ENCODE measurements around the gene MLXIPL.
"Not testable (repeated sequence)": the region's sequence is repeated elsewhere in the genome, so short reads cannot be mapped to it uniquely, and the experiment has no call there.

The MLXIPL gene, protein sequence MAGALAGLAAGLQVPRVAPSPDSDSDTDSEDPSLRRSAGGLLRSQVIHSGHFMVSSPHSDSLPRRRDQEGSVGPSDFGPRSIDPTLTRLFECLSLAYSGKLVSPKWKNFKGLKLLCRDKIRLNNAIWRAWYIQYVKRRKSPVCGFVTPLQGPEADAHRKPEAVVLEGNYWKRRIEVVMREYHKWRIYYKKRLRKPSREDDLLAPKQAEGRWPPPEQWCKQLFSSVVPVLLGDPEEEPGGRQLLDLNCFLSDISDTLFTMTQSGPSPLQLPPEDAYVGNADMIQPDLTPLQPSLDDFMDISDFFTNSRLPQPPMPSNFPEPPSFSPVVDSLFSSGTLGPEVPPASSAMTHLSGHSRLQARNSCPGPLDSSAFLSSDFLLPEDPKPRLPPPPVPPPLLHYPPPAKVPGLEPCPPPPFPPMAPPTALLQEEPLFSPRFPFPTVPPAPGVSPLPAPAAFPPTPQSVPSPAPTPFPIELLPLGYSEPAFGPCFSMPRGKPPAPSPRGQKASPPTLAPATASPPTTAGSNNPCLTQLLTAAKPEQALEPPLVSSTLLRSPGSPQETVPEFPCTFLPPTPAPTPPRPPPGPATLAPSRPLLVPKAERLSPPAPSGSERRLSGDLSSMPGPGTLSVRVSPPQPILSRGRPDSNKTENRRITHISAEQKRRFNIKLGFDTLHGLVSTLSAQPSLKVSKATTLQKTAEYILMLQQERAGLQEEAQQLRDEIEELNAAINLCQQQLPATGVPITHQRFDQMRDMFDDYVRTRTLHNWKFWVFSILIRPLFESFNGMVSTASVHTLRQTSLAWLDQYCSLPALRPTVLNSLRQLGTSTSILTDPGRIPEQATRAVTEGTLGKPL

DNA sequence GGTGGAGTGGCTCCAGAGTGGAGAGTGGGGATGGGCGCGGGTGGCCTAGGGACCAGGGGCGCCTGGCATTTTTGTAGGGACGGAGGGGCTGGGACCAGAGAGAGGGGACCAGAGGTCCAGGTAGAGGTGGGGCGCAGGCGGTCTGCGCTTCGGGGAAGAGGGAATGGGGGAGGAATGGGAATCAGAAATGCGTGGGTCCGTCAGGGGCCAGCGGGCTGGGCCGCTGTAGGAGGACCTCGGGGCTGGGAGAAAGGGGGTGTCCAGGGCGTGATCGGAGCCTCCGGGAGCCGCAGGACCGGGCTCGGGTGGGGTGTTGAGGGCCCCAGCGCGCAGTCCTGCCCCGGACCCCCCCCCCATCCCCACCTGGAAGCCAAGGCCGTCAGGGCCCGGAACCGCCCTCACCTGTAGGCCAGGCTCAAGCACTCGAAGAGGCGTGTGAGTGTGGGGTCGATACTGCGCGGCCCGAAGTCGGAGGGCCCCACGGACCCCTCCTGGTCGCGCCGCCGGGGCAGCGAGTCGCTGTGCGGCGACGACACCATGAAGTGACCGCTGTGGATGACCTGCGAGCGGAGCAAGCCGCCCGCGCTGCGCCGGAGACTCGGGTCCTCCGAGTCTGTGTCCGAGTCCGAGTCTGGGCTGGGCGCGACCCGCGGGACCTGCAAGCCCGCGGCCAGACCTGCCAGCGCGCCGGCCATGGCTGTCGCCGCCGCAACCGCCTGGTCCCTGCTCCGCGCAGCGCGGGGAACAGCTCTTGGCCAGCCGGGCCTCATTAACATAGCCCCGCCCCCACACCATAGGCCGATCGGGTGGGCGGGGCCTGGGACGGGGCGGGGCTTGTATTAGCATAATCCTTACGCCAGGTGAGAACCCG, at the start of gene MLXIPL:
Gene MLXIPL (minus strand): TSS at position 725 of the 871 bp plus-strand sequence. CDS start 30 bp downstream, at position 695.
- Mint-ChIP-seq H3K27ac (no peak within 1 kb of the TSS), H3K9me3 (no peaks in the 10 kb centered on the region), H3K36me3 (ENCODE audit: low read depth) (no peaks in the 10 kb centered on the region), H3K4me3 (no peak within 1 kb of the TSS), H3K4me1 (ENCODE audit: low read depth) (peaks cover 10% of the 10 kb centered on the region), H3K27me3 (peaks cover 57% of the 10 kb centered on the region)

DNA sequence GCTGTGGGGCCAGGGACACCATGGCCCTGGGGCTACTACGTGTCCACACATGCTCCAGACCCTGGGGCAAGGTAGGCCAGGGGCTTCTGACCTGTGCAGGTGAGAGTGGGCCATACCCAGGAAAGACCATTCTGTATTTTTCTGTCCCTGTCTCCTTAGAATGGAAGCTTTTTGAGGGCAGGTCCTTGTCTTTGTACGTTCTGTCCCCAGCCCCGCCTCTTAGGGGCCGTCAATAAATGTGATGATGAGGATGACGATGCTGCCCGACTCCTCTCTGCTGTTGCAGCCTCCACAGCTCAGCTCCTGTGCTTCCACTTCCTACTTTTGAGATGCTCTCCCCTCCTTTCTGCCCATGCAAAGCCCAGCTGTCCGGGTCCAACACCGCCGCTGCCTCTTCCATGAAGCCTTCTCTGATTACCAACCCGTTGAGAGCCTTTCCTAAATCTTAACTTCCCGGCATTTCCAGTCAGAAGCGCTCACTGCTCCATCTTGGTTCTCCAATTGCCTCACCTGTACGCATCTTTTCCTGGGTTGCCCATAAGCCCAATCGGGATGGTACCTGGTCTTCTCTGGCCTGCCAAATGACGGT, 47.6 kb upstream of the MLXIPL start:
- H3K27me3 Mint-ChIP-seq, result peaks cover 6% of the 10 kb centered on the region
- H3K27ac Mint-ChIP-seq, result no peak overlapping the region
- no peak overlapping the region for H3K4me3 Mint-ChIP-seq
- peaks cover 4% of the 10 kb centered on the region for H3K4me1 Mint-ChIP-seq (ENCODE audit: low read depth)
- no peaks in the 10 kb centered on the region for H3K9me3 Mint-ChIP-seq
- H3K36me3 Mint-ChIP-seq (ENCODE audit: low read depth), result no peaks in the 10 kb centered on the region

- H3K4me1 Mint-ChIP-seq (ENCODE audit: low read depth), result peaks cover 4% of the 10 kb centered on the region
- peaks cover 9% of the 10 kb centered on the region for H3K27me3 Mint-ChIP-seq
- no peaks in the 10 kb centered on the region for H3K9me3 Mint-ChIP-seq
These were observed 47.0 kb upstream of the MLXIPL start for GRCh38 chr7:73671322-73671661.

GRCh38 chr7:73669858-73670385, 45.6 kb upstream of the MLXIPL start:
- no peaks in the 10 kb centered on the region for H3K36me3 Mint-ChIP-seq (ENCODE audit: low read depth)
- peaks cover 10% of the 10 kb centered on the region for H3K4me1 Mint-ChIP-seq (ENCODE audit: low read depth)
- H3K4me3 Mint-ChIP-seq, result no peak overlapping the region
- no peak overlapping the region for H3K27ac Mint-ChIP-seq
- peaks cover 20% of the 10 kb centered on the region for H3K27me3 Mint-ChIP-seq
- no peaks in the 10 kb centered on the region for H3K9me3 Mint-ChIP-seq

More at GRCh38 chr7:73671322-73671661, 47.0 kb upstream of the MLXIPL start:
- Mint-ChIP-seq H3K4me3 (no peak overlapping the region), H3K36me3 (ENCODE audit: low read depth) (no peaks in the 10 kb centered on the region), H3K27ac (no peak overlapping the region)

DNA sequence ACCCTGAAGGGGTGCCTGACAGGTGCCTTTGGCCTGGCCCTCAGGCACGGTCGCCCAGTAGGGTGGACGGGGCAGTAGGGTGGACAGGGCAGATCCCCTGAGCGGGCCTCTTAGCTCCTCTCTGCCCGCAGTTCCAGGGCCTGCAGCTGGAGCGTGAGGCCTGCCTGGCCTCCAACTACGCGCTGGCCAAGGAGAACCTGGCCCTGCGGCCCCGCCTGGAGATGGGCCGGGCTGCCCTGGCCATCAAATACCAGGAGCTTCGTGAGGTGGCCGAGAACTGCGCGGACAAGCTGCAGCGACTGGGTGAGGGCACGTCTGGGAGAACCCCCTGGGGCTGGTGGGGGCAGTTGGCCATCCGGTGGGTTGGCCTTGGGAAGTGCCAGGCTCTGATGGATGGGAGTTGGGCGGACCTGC, 45.0 kb upstream of the MLXIPL start:
- Mint-ChIP-seq H3K27me3 (peaks cover 24% of the 10 kb centered on the region), H3K36me3 (ENCODE audit: low read depth) (no peaks in the 10 kb centered on the region), H3K4me3 (no peak overlapping the region), H3K27ac (no peak overlapping the region), H3K4me1 (ENCODE audit: low read depth) (peaks cover 10% of the 10 kb centered on the region), H3K9me3 (no peaks in the 10 kb centered on the region)

DNA sequence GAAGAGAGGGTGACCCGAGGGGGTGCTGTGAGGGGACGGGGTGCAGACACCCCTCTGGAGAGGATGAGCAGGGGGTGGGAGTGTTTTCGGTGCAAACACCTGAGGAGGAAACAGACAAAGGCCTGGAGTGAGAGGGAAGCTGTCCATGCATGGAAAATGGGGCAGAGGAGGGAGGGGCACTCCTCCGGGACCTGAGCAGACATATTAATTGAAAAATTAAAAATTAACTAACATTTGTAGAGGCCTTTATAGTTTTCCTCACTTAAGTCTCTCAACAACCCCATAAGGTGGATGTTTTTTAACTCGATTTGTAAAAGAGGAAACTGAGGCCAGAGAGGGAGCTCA, 44.5 kb upstream of the MLXIPL start:
- no peaks in the 10 kb centered on the region for H3K36me3 Mint-ChIP-seq (ENCODE audit: low read depth)
- no peak overlapping the region for H3K27ac Mint-ChIP-seq
- H3K4me1 Mint-ChIP-seq (ENCODE audit: low read depth), result peaks cover 10% of the 10 kb centered on the region
- H3K27me3 Mint-ChIP-seq, result peaks cover 28% of the 10 kb centered on the region
- H3K9me3 Mint-ChIP-seq, result no peaks in the 10 kb centered on the region
- H3K4me3 Mint-ChIP-seq, result peak overlapping the region; percentile 51

DNA sequence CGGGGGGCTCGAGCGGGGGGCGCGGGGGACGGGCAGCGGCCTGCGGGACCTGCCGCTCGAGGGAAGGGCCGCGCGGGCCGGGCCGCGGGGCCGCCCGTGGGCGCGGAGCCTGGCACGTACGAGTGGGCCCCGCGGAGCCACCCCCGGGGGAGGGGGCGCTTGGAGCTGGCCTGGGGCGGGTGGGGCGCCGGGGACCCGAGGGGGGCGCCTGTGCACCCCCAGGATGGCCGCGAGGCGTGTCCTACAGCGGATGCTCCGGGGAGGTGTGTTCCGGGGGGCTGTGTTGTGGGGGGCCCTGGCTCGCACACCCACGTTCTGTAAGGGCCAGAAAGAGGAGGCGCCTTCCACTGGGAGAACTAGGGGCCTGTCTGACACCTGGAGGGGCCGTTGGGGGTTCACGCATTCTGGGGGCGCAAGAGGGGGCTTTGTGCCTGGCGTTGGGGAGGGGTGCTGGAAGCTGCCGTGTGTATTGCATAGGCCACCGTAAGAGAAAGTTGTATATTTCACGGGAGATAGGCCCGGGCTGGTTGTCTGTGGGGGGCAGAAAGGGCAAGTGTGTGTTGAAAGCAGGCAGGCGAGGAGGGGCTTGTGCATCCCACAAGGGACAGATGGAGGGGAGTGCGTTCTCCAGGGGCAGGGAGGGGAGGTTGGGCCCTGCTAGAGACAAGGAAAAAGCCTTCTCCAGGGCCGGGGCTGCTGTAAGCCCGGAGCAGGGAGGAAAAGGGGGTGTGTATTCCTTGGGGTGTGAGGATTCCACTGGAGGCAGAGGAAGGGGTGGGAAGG, 44.0 kb upstream of the MLXIPL start:
- H3K9me3 Mint-ChIP-seq, result no peaks in the 10 kb centered on the region
- no peak overlapping the region for H3K27ac Mint-ChIP-seq
- no peaks in the 10 kb centered on the region for H3K36me3 Mint-ChIP-seq (ENCODE audit: low read depth)
- peak overlapping the region; percentile 51 for H3K4me3 Mint-ChIP-seq
- peaks cover 10% of the 10 kb centered on the region for H3K4me1 Mint-ChIP-seq (ENCODE audit: low read depth)
- peaks cover 31% of the 10 kb centered on the region for H3K27me3 Mint-ChIP-seq

DNA sequence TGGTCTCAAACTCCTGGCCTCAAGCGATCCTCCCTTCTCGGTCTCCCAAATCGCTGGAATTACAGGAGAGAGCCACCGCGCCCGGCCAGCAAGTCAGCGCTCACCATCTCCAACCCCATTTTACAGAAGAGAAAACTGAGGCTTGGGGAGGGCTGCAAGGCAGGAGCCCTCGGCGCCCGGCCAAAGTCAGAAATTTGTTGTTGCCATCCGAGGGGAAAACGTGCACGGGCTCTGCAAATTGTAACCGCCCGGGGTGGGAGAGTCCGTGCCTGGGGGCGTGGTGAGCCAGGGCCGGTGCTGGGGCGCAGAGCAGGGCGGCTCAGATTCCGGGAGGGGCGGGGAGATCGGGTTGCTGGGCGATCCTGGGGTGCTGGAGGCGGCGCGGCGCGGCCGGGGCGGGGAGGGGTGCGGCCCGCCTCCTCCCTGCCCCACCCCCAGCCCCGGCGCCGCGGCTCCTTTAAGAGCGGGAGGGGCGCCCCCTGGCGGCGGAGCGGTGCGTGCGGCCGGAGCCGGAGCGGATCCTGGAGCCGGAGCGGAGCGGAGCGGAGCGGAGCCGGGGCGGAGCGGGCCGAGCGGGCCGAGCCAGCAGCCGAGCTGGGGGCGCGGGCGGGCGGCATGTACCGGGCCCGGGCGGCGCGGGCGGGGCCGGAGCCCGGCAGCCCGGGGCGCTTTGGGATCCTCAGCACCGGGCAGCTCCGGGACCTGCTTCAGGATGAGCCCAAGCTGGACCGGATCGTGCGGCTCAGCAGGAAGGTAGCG, 43.2 kb upstream of the MLXIPL start, which contains the start of gene VPS37D:
Gene VPS37D (plus strand): TSS at position 488 of the 759 bp plus-strand sequence. CDS start 128 bp downstream, at position 616.
- Mint-ChIP-seq H3K27ac (no peak within 1 kb of the TSS), H3K27me3 (peaks cover 38% of the 10 kb centered on the region), H3K9me3 (no peaks in the 10 kb centered on the region), H3K36me3 (ENCODE audit: low read depth) (no peaks in the 10 kb centered on the region), H3K4me3 (peak within 1 kb of the TSS; percentile 60), H3K4me1 (ENCODE audit: low read depth) (peaks cover 10% of the 10 kb centered on the region)

GRCh38 chr7:73663033-73663432, 38.7 kb upstream of the MLXIPL start:
- Mint-ChIP-seq H3K4me1 (ENCODE audit: low read depth) (peaks cover 5% of the 10 kb centered on the region), H3K4me3 (no peak overlapping the region)

GRCh38 chr7:73660594-73660993, 36.3 kb upstream of the MLXIPL start:
- H3K36me3 Mint-ChIP-seq (ENCODE audit: low read depth); H3K4me1 Mint-ChIP-seq (ENCODE audit: low read depth); H3K4me3 Mint-ChIP-seq; H3K9me3 Mint-ChIP-seq; H3K27ac Mint-ChIP-seq: not testable (repeated sequence)
- peaks cover 28% of the 10 kb centered on the region for H3K27me3 Mint-ChIP-seq

More at GRCh38 chr7:73663033-73663432, 38.7 kb upstream of the MLXIPL start:
- no peaks in the 10 kb centered on the region for H3K9me3 Mint-ChIP-seq
- H3K36me3 Mint-ChIP-seq (ENCODE audit: low read depth), result no peaks in the 10 kb centered on the region
- peaks cover 36% of the 10 kb centered on the region for H3K27me3 Mint-ChIP-seq
- no peak overlapping the region for H3K27ac Mint-ChIP-seq

DNA sequence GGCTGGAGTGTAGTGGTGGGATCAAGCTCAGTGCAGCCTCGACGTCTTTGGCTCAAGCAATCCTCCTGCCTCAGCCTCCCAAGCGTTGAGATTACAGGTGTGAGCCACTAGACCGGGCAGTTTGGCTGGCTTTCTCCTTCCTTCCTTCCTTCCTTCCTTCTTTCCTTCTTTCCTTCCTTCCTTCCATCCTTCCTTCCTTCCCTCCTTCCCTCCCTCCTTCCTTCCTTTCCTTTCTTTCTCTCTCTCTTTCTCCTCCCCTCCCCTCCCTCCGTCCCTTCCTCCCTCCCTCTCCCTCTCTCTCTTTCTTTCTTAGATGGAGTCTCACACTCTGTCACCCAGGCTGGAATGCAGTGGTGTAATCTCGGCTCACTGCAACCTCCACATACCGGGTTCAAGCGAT, 35.7 kb upstream of the MLXIPL start:
- Mint-ChIP-seq H3K9me3 (no peaks in the 10 kb centered on the region), H3K36me3 (ENCODE audit: low read depth) (no peaks in the 10 kb centered on the region), H3K27ac (no peak overlapping the region), H3K4me1 (ENCODE audit: low read depth) (no peaks in the 10 kb centered on the region), H3K4me3 (no peak overlapping the region), H3K27me3 (peaks cover 28% of the 10 kb centered on the region)

GRCh38 chr7:73655309-73655708, 31.0 kb upstream of the MLXIPL start:
- H3K27me3 Mint-ChIP-seq, result peaks cover 33% of the 10 kb centered on the region
- H3K27ac Mint-ChIP-seq; H3K36me3 Mint-ChIP-seq (ENCODE audit: low read depth); H3K9me3 Mint-ChIP-seq; H3K4me3 Mint-ChIP-seq; H3K4me1 Mint-ChIP-seq (ENCODE audit: low read depth): not testable (repeated sequence)

- H3K36me3 Mint-ChIP-seq (ENCODE audit: low read depth), result no peaks in the 10 kb centered on the region
- peaks cover 55% of the 10 kb centered on the region for H3K27me3 Mint-ChIP-seq
- no peaks in the 10 kb centered on the region for H3K9me3 Mint-ChIP-seq
- no peak overlapping the region for H3K27ac Mint-ChIP-seq
- H3K4me3 Mint-ChIP-seq, result no peak overlapping the region
- H3K4me1 Mint-ChIP-seq (ENCODE audit: low read depth), result peaks cover 4% of the 10 kb centered on the region
These were observed 28.2 kb upstream of the MLXIPL start for GRCh38 chr7:73652541-73652949.
